Heart left ventricle (tissue), 11 donors: ENCODE measurements around the gene VARS1. TPM values are rescaled to one million over a fixed set of nuclear protein-coding genes. Genes with fewer than 3 reads are reported as not detected.

ENCODE experiments used
- polyA plus RNA-seq, 2 donors: library from polyadenylated mRNA; stranded (reverse); fragments of 200-250 nt; gene quantifications; one replicate each; pipeline ENCODE4 v1.2.3, GENCODE V29; 2013
- total RNA-seq, 9 donors: library from RNA; depleted of rRNA in 2 of 9; stranded (reverse); fragments of >200 nt in 2 of 9; fragmentation: NEBNext Ultra II Directional in 3 of 9; extraction: Animal tissue kit (Norgen Biotek cat#: 25700) in 3 of 9; gene quantifications; one replicate each; pipeline versions ENCODE4 v1.1.0 to v1.2.4, GENCODE V29; 2016 to 2023
- donor health status: ischemic (EF 13 %, LVEDD 7.1; RV severe dilation, severe dysfunction).
- donor health status: healthy with polysubstance abuse.
- donor health status: DM: no; HTN: yes; CAD: no.
- donor health status: DM: no; HTN: no; CAD: no.
- donor health status: ischemic (EF 25% LVEDD 5.7; RV mildly dilated, moderate dysfunction).
- donor health status: healthy.
- donor health status: DM: yes; HTN: yes; CAD: no.
- donor health status: PGD.
- donor health status: nonischemic (EF 23%, LVEDD 6.1; RV moderate dilation, normal function).

VARS1 gene
- total and polyA plus RNA-seq, 11 donors, result 18.6 to 61.8 (median 26.1) TPM

Other genes with a start within 250 kb of the VARS1 start
Only the 30 nearest of the 42 such genes appear.
- gene PRRC2A, start 175.0 kb downstream of the VARS1 start, total RNA-seq, result 100 to 1,000 TPM in 4 of 9 donors, 10 to 100 TPM in 5; 75.1 to 119 (median 97.4) TPM
- 100 to 1,000 TPM in 1 of 2 donors, 10 to 100 TPM in 1; 88.1 to 111 TPM for gene PRRC2A, start 175.0 kb downstream of the VARS1 start, polyA plus RNA-seq
- 100 to 1,000 TPM; 265 to 499 (median 284) TPM for gene BAG6, start 143.1 kb downstream of the VARS1 start, total RNA-seq
- 100 to 1,000 TPM; 307 to 378 TPM for gene BAG6, start 143.1 kb downstream of the VARS1 start, polyA plus RNA-seq
- gene APOM, start 139.9 kb downstream of the VARS1 start, total RNA-seq, result 1 to 10 TPM in 8 of 9 donors, under 1 TPM in 1; 0.54 to 4.3 (median 1.7) TPM
- 1 to 10 TPM; 2.4 to 6.6 TPM for gene APOM, start 139.9 kb downstream of the VARS1 start, polyA plus RNA-seq
- 10 to 100 TPM; 16.5 to 23.8 (median 20.0) TPM for gene C6orf47, start 135.0 kb downstream of the VARS1 start, total RNA-seq
- gene C6orf47, start 135.0 kb downstream of the VARS1 start, polyA plus RNA-seq, result 10 to 100 TPM; 19.4 to 30.9 TPM
- gene GPANK1, start 130.8 kb downstream of the VARS1 start, total RNA-seq, result 10 to 100 TPM; 15.9 to 29.8 (median 19.5) TPM
- gene GPANK1, start 130.8 kb downstream of the VARS1 start, polyA plus RNA-seq, result 10 to 100 TPM; 19.5 to 24.5 TPM
- gene CSNK2B, start 129.7 kb downstream of the VARS1 start, total RNA-seq, result 100 to 1,000 TPM; 111 to 323 (median 116) TPM
- 100 to 1,000 TPM; 124 to 203 TPM for gene CSNK2B, start 129.7 kb downstream of the VARS1 start, polyA plus RNA-seq
- gene LY6G5B, start 125.8 kb downstream of the VARS1 start, total RNA-seq, result 10 to 100 TPM in 1 of 9 donors, 1 to 10 TPM in 8; 1.4 to 12.0 (median 4.6) TPM
- gene LY6G5B, start 125.8 kb downstream of the VARS1 start, polyA plus RNA-seq, result 1 to 10 TPM; 2.1 to 5.3 TPM
- 1 to 10 TPM; 1.3 to 3.1 (median 2.2) TPM for gene LY6G5C, start 114.7 kb downstream of the VARS1 start, total RNA-seq
- 1 to 10 TPM; 1.4 to 3.0 TPM for gene LY6G5C, start 114.7 kb downstream of the VARS1 start, polyA plus RNA-seq
- 10 to 100 TPM; 24.2 to 54.7 (median 27.4) TPM for gene ABHD16A, start 92.4 kb downstream of the VARS1 start, total RNA-seq
- 10 to 100 TPM; 16.5 to 47.8 TPM for gene ABHD16A, start 92.4 kb downstream of the VARS1 start, polyA plus RNA-seq
- gene LY6G6F, start 88.9 kb downstream of the VARS1 start, total RNA-seq, result not detected
- gene LY6G6F, start 88.9 kb downstream of the VARS1 start, polyA plus RNA-seq, result not detected
- gene LY6G6D, start 80.4 kb downstream of the VARS1 start, total RNA-seq, result under 1 TPM in 1 of 9 donors, not detected in 8; 0.75 TPM
- gene LY6G6D, start 80.4 kb downstream of the VARS1 start, polyA plus RNA-seq, result not detected
- gene LY6G6C, start 74.0 kb downstream of the VARS1 start, total RNA-seq, result under 1 TPM in 1 of 9 donors, not detected in 8; 0.27 TPM
- not detected for gene LY6G6C, start 74.0 kb downstream of the VARS1 start, polyA plus RNA-seq
- under 1 TPM in 7 of 9 donors, not detected in 2; 0.19 to 1.00 (median 0.42) TPM for gene MPIG6B, start 72.4 kb downstream of the VARS1 start, total RNA-seq
- gene MPIG6B, start 72.4 kb downstream of the VARS1 start, polyA plus RNA-seq, result under 1 TPM; 0.17 to 0.23 TPM
- gene DDAH2, start 66.5 kb downstream of the VARS1 start, total RNA-seq, result 10 to 100 TPM; 42.3 to 69.7 (median 53.2) TPM
- 10 to 100 TPM; 62.1 to 80.5 TPM for gene DDAH2, start 66.5 kb downstream of the VARS1 start, polyA plus RNA-seq
- gene CLIC1, start 59.2 kb downstream of the VARS1 start, total RNA-seq, result 100 to 1,000 TPM in 6 of 9 donors, 10 to 100 TPM in 3; 72.5 to 310 (median 124) TPM
- gene CLIC1, start 59.2 kb downstream of the VARS1 start, polyA plus RNA-seq, result 100 to 1,000 TPM in 1 of 2 donors, 10 to 100 TPM in 1; 68.0 to 392 TPM
- gene MSH5, start 55.7 kb downstream of the VARS1 start, total RNA-seq, result 1 to 10 TPM in 7 of 9 donors, under 1 TPM in 2; 0.44 to 8.4 (median 1.9) TPM
- 1 to 10 TPM; 1.0 to 2.3 TPM for gene MSH5, start 55.7 kb downstream of the VARS1 start, polyA plus RNA-seq
- 1 to 10 TPM in 1 of 9 donors, under 1 TPM in 2, not detected in 6; 0.73 to 1.5 (median 0.76) TPM for gene SAPCD1, start 33.1 kb downstream of the VARS1 start, total RNA-seq
- gene SAPCD1, start 33.1 kb downstream of the VARS1 start, polyA plus RNA-seq, result under 1 TPM; 0.35 to 0.50 TPM
- 10 to 100 TPM in 7 of 9 donors, 1 to 10 TPM in 2; 8.0 to 25.8 (median 16.1) TPM for gene VWA7, start 18.4 kb downstream of the VARS1 start, total RNA-seq
- gene VWA7, start 18.4 kb downstream of the VARS1 start, polyA plus RNA-seq, result 1 to 10 TPM; 4.0 to 6.2 TPM
- gene LSM2, start 11.2 kb upstream of the VARS1 start, total RNA-seq, result 10 to 100 TPM; 22.9 to 37.4 (median 25.9) TPM
- 10 to 100 TPM; 27.5 to 64.7 TPM for gene LSM2, start 11.2 kb upstream of the VARS1 start, polyA plus RNA-seq
- 1 to 10 TPM; 1.3 to 3.6 (median 1.8) TPM for gene HSPA1L, start 19.5 kb upstream of the VARS1 start, total RNA-seq
- gene HSPA1L, start 19.5 kb upstream of the VARS1 start, polyA plus RNA-seq, result 1 to 10 TPM in 1 of 2 donors, under 1 TPM in 1; 0.95 to 1.9 TPM
- gene HSPA1A, start 19.8 kb upstream of the VARS1 start, total RNA-seq, result 100 to 1,000 TPM; 169 to 412 (median 197) TPM
- gene HSPA1A, start 19.8 kb upstream of the VARS1 start, polyA plus RNA-seq, result 100 to 1,000 TPM; 157 to 179 TPM
- gene HSPA1B, start 32.0 kb upstream of the VARS1 start, total RNA-seq, result 100 to 1,000 TPM; 120 to 306 (median 146) TPM
- 100 to 1,000 TPM in 1 of 2 donors, 10 to 100 TPM in 1; 35.2 to 149 TPM for gene HSPA1B, start 32.0 kb upstream of the VARS1 start, polyA plus RNA-seq
- gene NEU1, start 67.1 kb upstream of the VARS1 start, total RNA-seq, result 10 to 100 TPM; 18.7 to 39.5 (median 27.6) TPM
- gene NEU1, start 67.1 kb upstream of the VARS1 start, polyA plus RNA-seq, result 10 to 100 TPM; 19.1 to 63.1 TPM
- gene SLC44A4, start 83.2 kb upstream of the VARS1 start, total RNA-seq, result not detected
- gene SLC44A4, start 83.2 kb upstream of the VARS1 start, polyA plus RNA-seq, result under 1 TPM in 1 of 2 donors, not detected in 1; 0.07 TPM
- gene EHMT2, start 101.9 kb upstream of the VARS1 start, total RNA-seq, result 10 to 100 TPM in 8 of 9 donors, 1 to 10 TPM in 1; 9.0 to 22.1 (median 14.8) TPM
- 10 to 100 TPM; 12.9 to 15.2 TPM for gene EHMT2, start 101.9 kb upstream of the VARS1 start, polyA plus RNA-seq
- 1 to 10 TPM in 8 of 9 donors, under 1 TPM in 1; 0.99 to 4.3 (median 2.3) TPM for gene ZBTB12, start 106.3 kb upstream of the VARS1 start, total RNA-seq
- gene ZBTB12, start 106.3 kb upstream of the VARS1 start, polyA plus RNA-seq, result 1 to 10 TPM; 2.2 to 2.8 TPM
- gene C2, start 132.0 kb upstream of the VARS1 start, total RNA-seq, result 100 to 1,000 TPM in 1 of 9 donors, 10 to 100 TPM in 1, 1 to 10 TPM in 6, under 1 TPM in 1; 0.69 to 103 (median 5.3) TPM
- gene C2, start 132.0 kb upstream of the VARS1 start, polyA plus RNA-seq, result 1 to 10 TPM; 1.0 to 1.3 TPM
- gene CFB, start 150.3 kb upstream of the VARS1 start, total RNA-seq, result 100 to 1,000 TPM in 1 of 9 donors, 10 to 100 TPM in 1, 1 to 10 TPM in 7; 3.0 to 151 (median 5.3) TPM
- gene CFB, start 150.3 kb upstream of the VARS1 start, polyA plus RNA-seq, result 1 to 10 TPM; 3.7 to 5.4 TPM
- 10 to 100 TPM; 37.2 to 82.0 (median 46.4) TPM for gene NELFE, start 163.2 kb upstream of the VARS1 start, total RNA-seq
- 10 to 100 TPM; 35.4 to 82.0 TPM for gene NELFE, start 163.2 kb upstream of the VARS1 start, polyA plus RNA-seq
- gene SKIC2, start 163.4 kb upstream of the VARS1 start, total RNA-seq, result 10 to 100 TPM; 24.5 to 51.8 (median 36.4) TPM
- 10 to 100 TPM; 29.3 to 35.1 TPM for gene SKIC2, start 163.4 kb upstream of the VARS1 start, polyA plus RNA-seq